GM18511 (cell line): Measurements from ENCODE around the gene MTCL1.

ENCODE experiments used
- ATAC-seq: cut with Tn5 transposase; IDR thresholded peaks from one replicate; pipeline ENCODE4 v1.9.1; 2021; ENCODE audit warnings: mild to moderate bottlenecking, moderate library complexity; ENCODE audit not compliant: unreplicated experiment

The MTCL1 gene

DNA sequence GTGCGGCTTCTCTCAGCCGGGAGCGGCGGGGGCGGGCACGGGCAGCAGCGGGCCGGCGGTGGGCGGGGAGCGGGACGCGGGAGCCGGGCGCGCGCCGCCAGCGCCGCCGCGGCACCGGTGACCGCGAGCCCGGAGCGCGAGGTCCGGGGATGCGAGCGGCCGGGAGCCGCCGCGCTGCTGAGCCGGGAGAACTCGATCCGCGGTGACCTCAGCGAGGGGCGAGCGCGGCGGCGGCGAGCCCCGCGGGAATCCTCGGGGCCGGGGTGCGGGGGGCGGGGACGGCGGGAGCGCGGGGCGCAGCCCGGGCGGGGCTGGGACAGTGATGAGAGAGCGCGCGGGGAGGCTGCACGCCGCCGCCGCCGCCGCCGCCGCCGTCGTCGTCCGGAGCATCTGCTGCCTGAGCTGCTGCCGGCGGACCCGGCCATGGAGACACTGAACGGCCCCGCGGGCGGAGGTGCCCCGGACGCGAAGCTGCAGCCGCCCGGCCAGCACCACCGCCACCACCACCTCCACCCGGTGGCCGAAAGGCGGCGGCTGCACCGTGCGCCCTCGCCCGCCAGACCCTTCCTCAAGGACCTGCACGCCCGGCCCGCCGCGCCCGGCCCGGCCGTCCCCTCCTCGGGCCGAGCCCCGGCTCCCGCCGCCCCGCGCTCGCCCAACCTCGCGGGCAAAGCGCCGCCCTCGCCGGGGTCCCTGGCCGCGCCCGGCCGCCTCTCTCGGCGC is at the start of gene MTCL1:
MTCL1 (plus strand) TSS at position 319 of the 723 bp plus-strand sequence; CDS start at position 424, 105 bp downstream.
- ATAC-seq, result peak; percentile 47

DNA sequence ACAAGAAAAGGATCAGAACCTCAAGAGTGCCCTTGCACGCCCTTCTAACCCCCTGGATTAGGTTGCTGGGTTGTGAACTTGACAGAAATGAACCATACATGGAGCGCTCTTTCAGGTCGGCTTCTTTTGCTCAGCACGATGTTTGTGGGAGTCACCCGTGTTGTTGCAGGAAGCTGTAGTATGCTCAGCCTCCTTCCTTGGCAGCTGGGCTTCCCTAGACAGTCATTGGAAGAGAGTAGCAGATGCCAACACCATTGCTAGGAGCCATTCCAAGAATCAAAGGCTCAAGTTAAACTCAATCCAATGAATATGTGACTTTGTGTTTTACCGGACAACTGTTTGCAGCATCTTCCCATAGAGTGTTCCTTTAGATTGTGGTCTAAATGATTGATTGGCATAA is 49.1 kb upstream of the MTCL1 start:
- no peak for ATAC-seq

DNA sequence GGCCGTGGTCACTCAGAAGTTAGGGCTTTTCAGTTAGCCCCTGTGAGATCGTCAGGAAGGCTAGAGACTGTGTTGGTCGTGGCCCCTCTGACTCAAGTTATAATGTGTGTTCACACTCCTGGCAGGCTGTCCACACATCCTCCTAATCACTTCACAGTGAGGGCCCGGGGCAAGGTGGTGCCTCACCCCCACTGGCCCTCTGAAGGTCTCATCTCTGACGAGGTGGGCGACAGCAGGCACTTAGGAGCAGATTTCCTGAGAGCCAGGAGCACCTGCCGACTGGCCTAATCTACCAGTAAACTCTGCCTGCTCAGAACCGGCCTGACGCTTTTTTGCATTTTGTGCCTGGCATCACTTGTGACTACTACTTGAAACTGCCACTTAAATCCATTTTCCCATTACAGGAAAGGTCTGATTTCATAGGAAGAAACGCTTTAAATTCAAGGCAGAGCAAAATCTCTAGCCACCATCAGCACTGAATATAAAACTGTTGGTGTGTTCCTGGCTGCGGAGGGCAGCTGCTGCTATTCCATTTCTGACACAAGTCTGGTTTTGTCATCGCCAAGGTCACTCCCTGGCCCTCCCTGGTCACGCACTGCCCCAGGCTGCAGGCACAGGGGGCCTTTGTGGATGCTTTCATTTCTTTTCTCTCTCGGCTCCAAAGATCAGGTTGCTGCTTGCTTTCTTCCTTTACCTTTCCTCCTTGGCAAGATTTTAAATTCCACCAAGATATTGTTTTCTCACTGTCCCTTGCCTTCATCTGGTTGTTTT is 48.1 kb upstream of the MTCL1 start:
- ATAC-seq, result no peak

DNA sequence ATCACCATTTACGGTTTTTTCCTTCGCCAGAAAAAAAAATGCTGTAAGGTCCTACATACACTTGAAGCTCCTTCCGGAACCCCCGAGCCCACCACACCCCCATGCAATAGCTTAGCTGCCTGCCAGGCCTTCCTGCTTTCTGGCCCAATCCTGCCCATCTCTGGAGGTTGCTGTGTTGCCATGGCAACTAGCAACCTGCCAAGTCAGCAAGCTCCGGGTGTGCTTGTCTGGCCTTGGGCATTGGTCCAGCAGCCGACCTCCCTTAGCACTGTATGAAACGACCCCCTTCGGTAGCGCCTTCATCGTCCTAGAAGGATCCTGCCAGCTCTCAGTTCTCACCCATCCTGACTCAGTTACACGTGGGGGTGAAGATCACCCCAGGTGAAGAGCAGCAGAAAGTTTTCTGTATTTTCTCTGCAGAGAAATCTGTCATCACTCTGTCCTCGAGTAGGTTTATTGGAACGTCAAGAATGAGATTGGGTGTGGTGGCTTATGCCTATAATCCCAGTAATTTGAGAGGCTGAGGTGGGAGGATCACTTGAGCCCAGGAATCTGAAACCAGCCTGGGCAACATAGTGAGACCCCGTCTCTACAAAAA is 47.4 kb upstream of the MTCL1 start:
- no peak for ATAC-seq

DNA sequence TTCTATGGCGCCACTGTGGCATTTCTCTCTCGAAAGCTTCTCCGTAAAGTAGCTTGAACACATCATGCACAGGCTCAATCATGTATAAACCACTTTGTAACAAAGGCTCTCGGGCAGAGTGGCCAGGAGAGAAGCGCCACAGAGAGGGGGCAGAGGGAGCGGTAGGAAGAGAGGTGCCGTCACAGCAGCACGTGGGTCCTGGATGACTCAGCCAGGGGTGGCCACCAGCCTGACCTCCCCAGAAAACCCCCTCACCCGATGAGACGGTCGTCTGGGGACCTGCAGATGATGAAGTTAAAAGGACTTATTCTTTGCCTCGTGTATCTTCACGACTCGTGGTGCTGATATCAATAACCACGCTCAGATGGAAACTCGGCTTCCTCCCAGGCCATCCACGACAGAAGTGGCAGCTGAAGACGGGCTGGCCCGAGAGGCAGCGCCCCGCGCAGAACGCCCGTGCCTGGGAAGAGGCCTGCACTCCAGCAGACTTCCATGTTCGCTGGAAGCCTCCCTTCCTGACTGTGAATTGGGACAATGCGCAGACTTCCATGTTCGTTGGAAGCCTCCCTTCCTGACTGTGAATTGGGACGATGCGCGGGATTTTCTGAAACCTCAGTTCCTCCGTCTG is 46.4 kb upstream of the MTCL1 start:
- no peak for ATAC-seq

DNA sequence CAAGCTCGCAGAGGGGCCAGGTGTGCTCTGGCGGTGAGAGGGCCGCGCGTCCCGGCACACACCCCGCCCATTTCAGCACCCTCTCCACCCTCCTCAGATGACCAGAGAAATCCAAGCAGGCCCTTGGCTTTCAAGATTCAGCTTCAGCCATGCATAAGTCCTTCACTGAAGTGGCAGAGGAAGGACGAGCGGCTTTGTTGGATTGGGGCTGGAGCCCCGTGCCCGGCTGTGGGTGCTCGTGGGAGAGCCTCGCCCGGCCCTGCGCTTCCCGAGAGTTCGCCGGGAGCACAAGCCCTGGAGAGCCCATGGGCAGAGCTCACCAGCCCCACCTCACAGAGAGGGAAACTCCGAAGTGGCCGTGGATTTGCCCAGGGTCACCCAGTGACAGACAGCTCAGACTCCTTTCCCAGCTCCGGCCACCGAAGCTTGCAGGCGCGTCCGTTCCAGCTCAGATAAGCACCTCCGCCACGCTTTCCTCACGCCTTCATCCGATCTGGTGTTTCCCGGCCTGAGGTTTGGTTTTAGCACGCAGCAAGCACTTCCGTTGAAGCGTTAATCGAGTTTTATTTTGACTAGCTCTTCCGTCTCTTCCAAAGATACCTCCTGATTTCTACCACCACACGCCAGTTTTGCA is 45.6 kb upstream of the MTCL1 start:
- ATAC-seq, result no peak

DNA sequence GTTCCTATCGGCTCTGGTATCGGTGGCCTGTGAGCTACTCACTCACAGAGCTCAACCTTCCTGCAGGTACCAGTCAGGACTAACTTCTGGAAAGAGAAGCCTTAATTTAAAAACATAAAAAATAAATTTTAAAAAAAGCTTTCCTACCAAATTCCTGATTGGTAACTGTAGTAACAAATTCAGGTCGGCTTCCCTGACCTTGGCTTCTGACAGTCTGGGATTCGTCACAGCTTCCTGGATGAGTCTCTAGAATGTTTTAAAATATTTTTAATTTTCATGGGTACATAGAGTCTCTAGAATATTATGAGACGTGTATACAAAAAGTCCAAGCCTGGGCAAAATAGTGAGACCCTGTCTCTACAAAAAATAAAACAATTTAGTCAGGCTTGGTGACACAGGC is 45.0 kb upstream of the MTCL1 start:
- no peak for ATAC-seq

DNA sequence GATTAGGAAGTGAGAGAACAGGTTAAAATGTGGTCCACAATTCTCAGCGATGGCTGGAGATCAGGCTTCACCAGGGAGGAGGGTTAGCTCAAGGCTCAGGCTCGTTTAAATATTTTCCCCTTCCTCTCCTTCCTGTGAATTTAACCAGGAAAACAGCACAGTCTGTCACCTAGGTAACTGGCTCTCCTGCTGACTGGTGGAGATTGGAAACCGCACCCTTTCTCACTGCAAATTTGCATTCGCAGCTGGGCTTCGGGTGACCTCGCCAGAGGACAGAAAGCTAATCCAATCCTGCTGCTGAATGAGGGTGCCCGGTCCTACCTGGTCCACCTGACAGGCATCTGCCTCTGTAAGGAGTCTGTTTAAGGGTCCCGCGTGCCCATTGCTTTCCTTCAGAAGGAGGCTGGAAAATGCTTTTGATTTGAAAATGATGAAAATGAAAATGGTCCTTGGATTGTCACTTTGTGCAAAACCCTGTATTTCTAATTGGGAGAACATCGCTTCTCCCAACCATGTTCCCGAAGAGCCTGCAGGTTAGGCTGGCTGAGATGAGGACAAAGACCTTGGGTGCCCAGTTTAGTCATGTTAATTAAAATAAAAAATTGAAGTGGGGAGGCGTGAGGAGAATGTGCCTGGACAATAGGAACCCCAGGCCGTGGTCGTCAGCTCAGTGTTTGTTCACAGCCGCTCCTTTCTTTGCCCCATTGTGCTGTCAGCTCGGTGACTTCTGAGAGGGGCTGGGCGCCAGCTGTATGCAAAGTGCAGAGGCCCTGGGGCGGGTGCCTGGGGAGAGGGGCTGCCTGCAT is 43.4 kb upstream of the MTCL1 start:
- ATAC-seq, result no peak

DNA sequence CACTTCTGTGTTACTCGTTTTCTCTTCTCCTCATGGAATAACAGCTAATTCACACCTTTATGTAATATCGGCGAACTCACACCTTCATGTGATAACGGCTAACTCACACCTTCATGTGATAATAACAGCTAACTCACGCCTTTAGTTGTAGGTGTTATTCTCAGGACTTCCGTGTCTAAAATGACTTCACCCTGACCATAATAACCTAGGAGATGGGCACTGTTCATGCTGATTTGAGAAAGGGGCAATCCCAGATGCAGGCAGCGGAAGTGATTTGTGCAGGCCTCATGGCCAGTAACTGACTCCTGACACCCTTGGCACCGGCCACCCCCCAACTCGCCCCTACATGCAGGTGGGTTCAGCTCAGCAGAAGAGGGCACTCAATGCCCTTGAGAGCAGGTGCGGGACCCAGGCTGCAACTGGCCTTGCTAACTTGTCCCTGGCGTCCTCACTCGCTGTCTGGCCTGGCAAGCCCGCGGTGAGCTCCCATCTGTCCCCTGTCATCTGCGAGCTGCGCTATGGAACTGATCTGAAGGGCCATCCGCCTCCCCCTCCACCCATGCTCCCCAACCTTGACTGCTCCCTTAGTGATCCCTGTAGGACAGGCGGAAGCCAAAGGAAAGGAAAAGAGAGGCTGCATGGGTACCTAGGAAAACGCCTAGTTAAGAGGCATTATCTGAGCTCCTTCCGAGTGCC is 42.6 kb upstream of the MTCL1 start:
- no peak for ATAC-seq

DNA sequence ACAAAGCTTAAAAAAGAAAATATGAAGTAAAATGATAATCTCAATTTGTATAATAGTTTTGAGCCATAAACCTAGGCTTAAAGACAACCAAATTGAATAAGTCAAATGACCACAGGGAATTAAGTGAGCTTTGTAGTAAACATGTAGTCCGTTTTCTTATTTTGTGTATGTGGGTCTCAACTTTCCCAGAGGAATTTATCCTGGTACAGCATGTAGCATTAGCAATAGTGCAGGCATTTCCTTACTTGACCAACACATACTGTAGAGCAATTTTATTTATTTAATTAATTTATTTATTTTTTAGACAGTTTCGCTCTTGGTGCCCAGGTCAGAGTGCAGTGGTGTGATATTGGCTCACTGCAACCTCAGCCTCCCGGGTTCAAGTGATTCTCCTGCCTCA is 37.5 kb upstream of the MTCL1 start:
- no peak for ATAC-seq

DNA sequence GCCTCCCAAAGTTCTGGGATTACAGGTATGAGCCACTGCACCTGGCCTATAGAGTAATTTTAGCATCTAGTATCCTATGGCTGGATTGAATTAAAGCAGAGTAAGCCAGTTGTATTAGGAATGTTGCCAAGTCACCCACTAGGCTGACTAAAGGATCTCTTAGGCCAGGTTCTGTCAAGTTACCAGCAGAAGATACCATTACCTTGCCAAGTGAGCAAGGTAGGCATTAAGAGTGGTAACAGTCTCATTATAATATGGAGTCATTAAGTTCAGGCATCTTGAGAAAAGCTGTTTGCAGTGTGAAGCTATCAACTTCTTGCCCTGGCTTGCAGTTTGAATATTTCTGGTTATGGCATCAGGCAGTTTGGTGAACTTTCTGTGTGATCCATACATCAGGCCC is 37.0 kb upstream of the MTCL1 start:
- no peak for ATAC-seq

DNA sequence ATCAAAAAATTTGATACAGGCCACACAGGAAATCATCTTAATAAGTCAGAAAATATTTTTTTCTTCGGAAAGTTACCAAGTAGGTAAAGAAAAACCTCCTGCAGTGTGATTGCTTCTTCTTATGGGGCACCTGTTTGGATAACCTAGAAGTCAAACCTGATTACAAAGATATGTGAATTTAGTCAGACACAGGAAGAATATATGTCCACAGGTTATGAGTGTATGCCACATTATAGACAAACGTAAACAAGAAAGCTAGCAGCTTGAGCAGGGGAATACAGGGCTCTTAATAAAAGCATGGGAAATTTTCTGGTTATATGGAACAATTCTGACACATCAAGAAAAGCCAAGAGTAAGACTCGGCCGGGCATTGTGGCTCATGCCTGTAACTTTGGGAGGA is 35.8 kb upstream of the MTCL1 start:
- ATAC-seq, result no peak

DNA sequence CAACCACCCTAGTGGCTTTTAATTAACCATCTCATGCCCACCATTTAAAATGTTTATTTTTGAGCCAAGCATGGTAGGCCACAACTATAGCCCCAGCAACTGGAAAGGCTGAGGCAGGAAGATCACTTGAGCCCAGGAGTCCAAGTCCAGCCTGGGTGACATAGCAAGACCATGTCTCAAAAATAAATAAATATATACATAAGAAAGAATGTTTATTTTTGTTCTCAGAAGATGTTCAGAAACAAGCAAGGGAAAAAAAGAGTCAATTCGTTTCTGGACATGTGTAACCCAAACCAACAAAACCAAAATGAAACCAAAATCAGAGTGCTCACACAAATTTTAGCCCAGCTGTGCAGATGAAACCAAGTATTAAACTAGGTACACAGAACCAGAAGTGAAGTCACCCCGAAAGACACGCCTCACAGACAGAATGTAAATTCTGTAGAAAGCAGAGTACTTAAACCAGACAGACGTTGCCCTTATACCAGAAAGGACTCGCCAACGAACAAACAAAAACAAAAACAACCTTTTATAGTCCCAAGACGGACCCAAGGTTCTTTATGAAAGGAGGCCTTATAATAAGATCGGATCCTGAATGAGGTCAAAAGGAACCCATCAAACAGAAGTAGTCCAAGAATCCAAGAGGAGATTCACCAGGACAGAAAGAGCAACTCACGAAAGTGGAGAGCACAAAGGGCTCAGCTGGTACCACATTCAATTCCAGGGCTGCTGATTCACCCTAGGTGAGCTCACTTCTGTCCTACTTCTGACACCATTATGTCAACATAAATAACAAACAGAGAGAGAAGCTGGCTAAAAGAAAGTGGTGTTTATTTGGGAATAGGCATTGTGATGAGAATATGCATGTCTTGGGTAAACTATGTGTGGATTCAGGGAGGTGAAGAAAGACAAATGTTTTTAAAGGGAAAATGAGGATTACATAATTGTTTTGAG is 31.8 kb upstream of the MTCL1 start:
- peak; percentile 88 for ATAC-seq

DNA sequence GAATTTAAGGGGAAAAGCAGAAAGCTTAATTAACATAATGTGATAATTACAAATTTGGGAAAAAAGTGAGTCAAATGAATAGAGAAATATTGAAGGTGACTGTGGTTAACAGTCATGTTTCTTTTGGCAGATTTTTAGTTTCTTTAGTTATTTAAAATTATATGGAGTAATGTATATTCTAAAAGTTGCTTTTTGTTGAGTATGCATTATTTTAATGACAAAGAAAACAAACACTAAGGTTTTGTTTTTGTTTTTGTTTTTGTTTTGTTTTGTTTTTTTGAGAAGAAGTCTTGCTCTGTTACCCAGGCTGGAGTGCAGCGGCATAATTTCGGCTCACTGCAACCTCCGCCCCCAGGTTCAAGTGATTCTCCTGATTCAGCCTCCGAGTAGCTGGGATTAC is 30.3 kb upstream of the MTCL1 start:
- ATAC-seq, result no peak

DNA sequence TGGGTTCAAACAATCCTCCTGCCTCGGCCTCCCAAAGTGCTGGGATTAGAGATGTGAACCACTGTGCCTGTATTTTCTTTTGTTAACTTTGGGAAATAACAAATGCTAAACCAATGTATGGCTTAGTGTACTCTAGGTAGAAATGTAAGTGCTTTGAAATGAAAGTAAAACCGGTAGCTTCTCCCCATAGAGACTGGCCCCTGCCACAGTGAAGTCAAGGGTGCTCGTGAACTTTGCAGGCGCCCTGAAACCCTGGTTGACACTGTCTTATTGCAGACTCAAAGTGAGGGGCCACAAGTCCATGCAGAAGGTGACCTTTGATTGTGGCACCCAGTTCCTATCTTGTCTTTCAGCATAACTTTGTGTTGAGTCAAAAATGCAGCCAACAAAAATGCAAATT is 24.2 kb upstream of the MTCL1 start:
- ATAC-seq, result no peak

DNA sequence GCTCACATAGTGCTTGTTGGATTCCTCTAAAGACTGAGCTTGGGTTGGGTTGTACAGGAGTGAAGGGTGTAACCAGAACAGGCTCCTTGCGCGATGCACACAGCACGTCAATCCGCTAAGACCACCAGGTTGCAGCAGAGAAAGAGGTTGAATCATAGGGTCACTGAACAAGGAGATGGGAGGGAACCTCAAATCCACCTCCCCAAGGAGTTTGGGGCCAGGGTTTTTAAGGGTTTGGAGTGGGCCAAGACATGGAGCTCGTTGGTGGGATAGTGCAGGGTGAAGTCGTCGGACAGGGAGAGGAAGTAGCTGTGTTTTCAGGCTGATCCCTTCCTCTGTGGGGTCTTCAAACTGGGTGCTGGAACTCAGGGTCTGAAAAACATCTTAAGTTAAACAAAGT is 20.8 kb upstream of the MTCL1 start:
- no peak for ATAC-seq

DNA sequence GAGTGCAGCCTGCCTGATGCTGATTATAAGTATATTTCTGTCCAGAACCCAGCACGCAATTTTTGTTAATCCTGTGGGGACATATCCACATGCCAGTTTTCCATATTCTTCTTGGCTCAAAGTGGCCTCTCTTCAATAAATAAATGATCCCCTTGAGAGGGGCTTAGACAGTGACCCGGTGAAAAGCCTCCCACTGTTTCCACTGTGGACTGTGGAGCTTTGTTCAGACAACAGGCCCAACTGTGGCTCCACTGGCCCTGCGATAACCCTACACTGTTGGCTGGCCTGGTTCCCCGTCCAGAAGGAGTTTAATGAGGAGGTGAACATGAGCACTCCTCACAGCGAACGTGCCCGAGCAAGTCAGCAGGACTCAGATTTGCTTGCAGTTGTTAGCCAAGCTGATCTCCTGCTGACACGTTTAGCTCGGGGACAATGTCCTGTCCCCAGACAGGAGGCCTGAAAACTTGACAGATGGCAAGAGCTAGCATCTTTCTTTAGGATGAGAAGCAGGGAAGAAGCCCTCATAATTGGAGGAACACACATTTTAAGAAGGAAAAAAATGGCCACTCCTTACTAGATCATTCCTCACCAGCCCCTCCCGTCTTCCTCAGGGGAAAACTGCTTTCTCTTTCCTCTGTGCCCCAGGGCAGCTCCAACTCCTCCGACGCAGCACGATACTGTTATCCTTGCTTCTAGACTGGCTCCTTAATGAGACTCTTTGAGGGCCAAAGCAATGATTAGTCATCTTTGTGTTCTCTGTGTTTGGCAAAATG is 20.0 kb upstream of the MTCL1 start:
- no peak for ATAC-seq

DNA sequence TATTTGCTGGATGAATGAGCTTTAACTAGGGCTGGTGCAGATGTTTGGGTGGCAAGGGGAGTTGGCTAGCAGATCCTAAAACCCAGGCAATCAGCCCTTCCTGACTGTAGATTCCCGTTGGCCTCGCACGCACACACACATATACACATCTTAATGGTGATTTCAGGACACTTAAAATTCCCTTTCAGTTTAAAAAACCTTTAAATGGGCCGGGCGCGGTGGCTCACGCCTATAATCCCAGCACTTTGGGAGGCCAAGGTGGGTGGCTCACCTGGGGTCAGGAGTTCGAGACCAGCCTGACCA is 19.5 kb upstream of the MTCL1 start:
- no peak for ATAC-seq
